ENCODE results near the gene OSBPL5. TPM values are rescaled to one million over a fixed set of nuclear protein-coding genes. Genes with fewer than 3 reads are reported as not detected.

The OSBPL5 gene
- total and polyA plus RNA-seq, 5 experiments from 2014 or later = 4.4 to 18.3 (median 5.5) TPM

- Mint-ChIP-seq H3K36me3 (no peaks in the 10 kb centered on the region), H3K9me3 (no peaks in the 10 kb centered on the region), H3K4me1 (peaks cover 0 to 7% (median 0%) of the 10 kb centered on the region in 4 donors), H3K4me3 (no peak overlapping the region), H3K27ac (peak overlapping the region in 1 of 10 donors; percentile 59), H3K27me3 (peaks cover 0 to 12% (median 2%) of the 10 kb centered on the region in 5 donors)
- ATAC-seq = no peak
- POLR2A ChIA-PET = no interaction called here
- no peak for DNase-seq
Observed at GRCh38 chr11:3196161-3197043, 31.3 kb upstream of the OSBPL5 start.

GRCh38 chr11:3195251-3196160 lies 30.4 kb upstream of the OSBPL5 start:
- Mint-ChIP-seq H3K9me3 (no peaks in the 10 kb centered on the region), H3K4me3 (no peak overlapping the region), H3K4me1 (peaks cover 0 to 2% (median 0%) of the 10 kb centered on the region in 4 donors), H3K36me3 (no peaks in the 10 kb centered on the region), H3K27me3 (peaks cover 0 to 12% (median 2%) of the 10 kb centered on the region in 5 donors), H3K27ac (no peak overlapping the region)
- DNase-seq (no peak), ATAC-seq (no peak)
- POLR2A ChIA-PET = no interaction called here

- POLR2A ChIA-PET = no interaction called here
- Mint-ChIP-seq H3K27ac (no peak overlapping the region), H3K4me3 (no peak overlapping the region), H3K27me3 (peaks cover 0 to 12% (median 2%) of the 10 kb centered on the region in 5 donors), H3K36me3 (no peaks in the 10 kb centered on the region), H3K4me1 (no peaks in the 10 kb centered on the region), H3K9me3 (no peaks in the 10 kb centered on the region)
- ATAC-seq = no peak
- DNase-seq = no peak
Observed at GRCh38 chr11:3194016-3194816, 29.1 kb upstream of the OSBPL5 start.

DNA sequence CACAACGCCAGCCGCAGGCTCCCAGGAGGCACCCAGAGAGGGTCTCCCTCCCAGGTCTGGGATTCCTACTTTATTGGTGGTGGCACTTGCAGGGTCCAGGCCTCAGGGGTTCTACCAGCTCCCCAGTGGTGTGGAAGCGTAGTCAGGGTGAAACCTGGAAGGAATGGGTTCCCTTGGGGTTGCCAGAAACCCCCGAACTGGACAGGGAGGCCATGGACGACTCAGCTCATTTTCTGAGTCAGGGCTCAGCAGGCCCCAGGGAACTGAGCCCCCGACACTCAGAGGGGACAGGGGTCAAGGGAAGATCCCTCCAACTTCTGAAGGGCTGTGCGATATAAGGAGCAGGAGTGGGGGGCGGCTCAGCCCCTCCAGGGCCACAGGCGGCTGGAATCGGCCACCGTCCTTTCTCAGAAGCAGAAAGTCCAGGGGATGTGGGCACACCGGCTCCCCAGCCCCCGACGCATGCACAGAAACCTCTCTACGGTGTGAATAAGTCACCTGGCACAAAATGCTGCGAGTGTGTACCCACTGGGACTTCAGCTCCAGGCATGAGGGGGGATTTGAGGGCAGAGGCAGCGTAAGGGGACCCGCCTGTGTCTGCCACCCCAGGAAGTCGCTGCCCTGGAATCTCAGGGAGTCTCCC lies 28.4 kb upstream of the OSBPL5 start:
- POLR2A ChIA-PET = no interaction called here
- no peaks in the 10 kb centered on the region for H3K9me3 Mint-ChIP-seq

GRCh38 chr11:3192511-3193372 lies 27.6 kb upstream of the OSBPL5 start:
- ATAC-seq = no peak
- peaks cover 0 to 7% (median under 1%) of the 10 kb centered on the region in 5 donors for H3K27me3 Mint-ChIP-seq
- H3K9me3 Mint-ChIP-seq = peaks cover 0 to 2% (median 0%) of the 10 kb centered on the region in 9 donors
- no peak overlapping the region for H3K27ac Mint-ChIP-seq
- H3K4me1 Mint-ChIP-seq = no peaks in the 10 kb centered on the region
- no peaks in the 10 kb centered on the region for H3K36me3 Mint-ChIP-seq
- DNase-seq = peak in 1 of 10 donors; percentile 45
- no peak overlapping the region for H3K4me3 Mint-ChIP-seq
- POLR2A ChIA-PET = no interaction called here

More for the DNA sequence above, 28.4 kb upstream of the OSBPL5 start:
- no peaks in the 10 kb centered on the region for H3K4me1 Mint-ChIP-seq
- peaks cover 0 to 9% (median 1%) of the 10 kb centered on the region in 5 donors for H3K27me3 Mint-ChIP-seq
- ATAC-seq (no peak), DNase-seq (peak in 1 of 10 donors; percentile 4)
- no peak overlapping the region for H3K27ac Mint-ChIP-seq
- H3K4me3 Mint-ChIP-seq = no peak overlapping the region
- no peaks in the 10 kb centered on the region for H3K36me3 Mint-ChIP-seq

GRCh38 chr11:3191586-3192324 lies 26.6 kb upstream of the OSBPL5 start:
- H3K4me3 Mint-ChIP-seq = no peak overlapping the region
- no peak overlapping the region for H3K27ac Mint-ChIP-seq
- H3K36me3 Mint-ChIP-seq = no peaks in the 10 kb centered on the region
- POLR2A ChIA-PET = no interaction called here
- peak in 1 of 10 donors; percentile 28 for DNase-seq
- no peak for ATAC-seq
- H3K27me3 Mint-ChIP-seq = peaks cover 0 to 5% (median under 1%) of the 10 kb centered on the region in 5 donors
- peaks cover 0 to 2% (median 0%) of the 10 kb centered on the region in 9 donors for H3K9me3 Mint-ChIP-seq
- no peaks in the 10 kb centered on the region for H3K4me1 Mint-ChIP-seq

DNA sequence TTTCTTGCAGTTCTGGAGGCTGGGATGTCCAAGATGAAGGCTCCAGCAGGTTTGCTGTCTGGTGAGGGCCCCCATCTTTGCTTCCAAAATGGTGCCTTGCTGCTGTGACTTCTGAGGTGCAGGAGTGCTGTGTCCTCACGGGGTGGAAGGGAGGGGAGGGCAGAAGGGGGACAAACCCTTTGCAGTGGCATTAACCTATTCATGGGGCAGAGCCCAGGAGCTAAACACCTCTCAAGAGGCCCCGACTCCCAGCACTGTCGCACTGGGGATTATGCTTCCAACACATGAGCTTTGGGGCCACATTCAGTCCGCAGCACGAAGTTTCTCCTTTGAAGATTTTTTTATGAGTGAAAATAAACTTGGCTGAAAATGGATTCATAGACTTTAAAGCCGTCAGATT lies 25.5 kb upstream of the OSBPL5 start:
- Mint-ChIP-seq H3K36me3 (no peaks in the 10 kb centered on the region), H3K4me3 (no peak overlapping the region), H3K27ac (no peak overlapping the region), H3K27me3 (peaks cover 0 to 3% (median 0%) of the 10 kb centered on the region in 5 donors), H3K4me1 (no peaks in the 10 kb centered on the region), H3K9me3 (peaks cover 0 to 2% (median 0%) of the 10 kb centered on the region in 9 donors)
- DNase-seq (peak in 2 of 10 donors; percentile 3 to 36), ATAC-seq (no peak)
- POLR2A ChIA-PET = no interaction called here

DNA sequence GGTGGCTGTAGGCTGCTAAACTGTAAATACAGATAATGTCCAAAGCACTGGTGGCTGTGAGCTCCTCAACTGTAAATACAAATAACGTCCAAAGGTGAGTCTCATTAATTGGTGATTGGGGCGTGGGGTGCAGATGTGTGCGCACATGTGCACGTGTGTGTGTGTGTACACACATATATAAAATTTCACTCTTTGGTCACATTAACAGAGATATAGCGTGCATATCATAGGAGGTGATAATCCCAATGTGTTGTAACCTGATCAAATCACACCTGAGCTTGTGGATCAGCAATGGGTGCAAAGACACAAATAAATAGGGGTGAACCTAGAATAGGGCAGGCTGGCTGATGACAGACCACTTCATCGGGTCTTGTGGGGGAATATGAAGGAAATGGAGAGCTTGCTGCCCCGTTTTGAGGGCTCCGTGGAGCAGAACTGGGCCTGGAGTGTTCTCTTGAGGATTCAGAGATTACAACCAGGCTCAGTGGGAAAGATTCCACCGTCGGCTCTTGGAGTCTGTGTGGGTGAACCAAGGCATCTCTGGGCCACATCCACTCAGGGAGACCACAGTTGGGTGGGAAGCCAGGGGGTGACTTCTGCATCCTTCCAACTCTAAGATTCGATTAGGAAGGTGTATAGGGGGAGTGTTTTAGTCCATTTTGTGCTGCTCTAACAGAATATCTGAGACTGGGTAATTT lies 24.9 kb upstream of the OSBPL5 start:
- ATAC-seq = no peak
- H3K4me3 Mint-ChIP-seq = no peak overlapping the region
- H3K27ac Mint-ChIP-seq = peak overlapping the region in 2 of 10 donors; percentile 21 to 67
- POLR2A ChIA-PET = no interaction called here
- H3K27me3 Mint-ChIP-seq = peaks cover 0 to 3% (median 0%) of the 10 kb centered on the region in 5 donors
- no peaks in the 10 kb centered on the region for H3K4me1 Mint-ChIP-seq
- DNase-seq = peak in 1 of 10 donors; percentile 11
- H3K9me3 Mint-ChIP-seq = peaks cover 0 to 2% (median 0%) of the 10 kb centered on the region in 9 donors
- no peaks in the 10 kb centered on the region for H3K36me3 Mint-ChIP-seq

- Mint-ChIP-seq H3K4me1 (no peaks in the 10 kb centered on the region), H3K9me3 (peaks cover 0 to 2% (median 0%) of the 10 kb centered on the region in 9 donors), H3K36me3 (no peaks in the 10 kb centered on the region), H3K4me3 (no peak overlapping the region), H3K27me3 (peaks cover 0 to 3% (median 0%) of the 10 kb centered on the region in 5 donors), H3K27ac (no peak overlapping the region)
- DNase-seq (peak in 2 of 10 donors; percentile 11 to 21), ATAC-seq (no peak)
- POLR2A ChIA-PET = no interaction called here
Observed at GRCh38 chr11:3189196-3189843, 24.2 kb upstream of the OSBPL5 start.

Data from naive thymus-derived CD8-positive, alpha-beta T cell (primary cell).